HCT116 (cell line): ENCODE results near the gene F11.

Experiments
- ATF3 ChIP-seq: IDR thresholded peaks from 2 replicates; pipeline ENCODE4 v1.6.1; 2012
- CTCF ChIP-seq, 3 experiments: fragments of 200-600 bp in 1 of 3; sonication (generic) in 1 of 3; IDR thresholded peaks in 2 of 3; conservative IDR thresholded peaks in 1 of 3; 2 replicates each; pipeline ENCODE4 v1.5.1; 2012 to 2017; ENCODE audit warnings: low read depth in 2 of 3, low read length in 2 of 3, antibody characterized with exemption in 1 of 3, borderline replicate concordance in 1 of 3, control low read depth in 1 of 3, mild to moderate bottlenecking in 1 of 3, mixed read lengths in 1 of 3, mixed run types in 1 of 3, moderate library complexity in 1 of 3; ENCODE audit not compliant: insufficient read depth in 1 of 3
- EZH2 ChIP-seq: fragments of 200-600 bp; sonication (generic); IDR thresholded peaks from 2 replicates; pipeline ENCODE4 v1.6.1; 2017; ENCODE audit warnings: antibody characterized with exemption, mixed run types
- JUND ChIP-seq: IDR thresholded peaks from 2 replicates; pipeline ENCODE4 v1.6.1; 2012
- MAX ChIP-seq: IDR thresholded peaks from 2 replicates; pipeline ENCODE4 v1.6.1; 2012
- POLR2A ChIP-seq: IDR thresholded peaks from 2 replicates; pipeline ENCODE4 v1.7.0; 2011; ENCODE audit warnings: borderline replicate concordance; ENCODE audit not compliant: insufficient read depth, insufficient read length; ENCODE audit errors: extremely low read depth
- POLR2AphosphoS5 ChIP-seq: IDR thresholded peaks from 2 replicates; pipeline ENCODE4 v1.6.1; 2011; ENCODE audit warnings: mild to moderate bottlenecking, low read depth, low read length, moderate library complexity
- REST ChIP-seq: IDR thresholded peaks from 2 replicates; pipeline ENCODE4 v1.6.1; 2012; ENCODE audit warnings: low read depth
- SIN3A ChIP-seq: IDR thresholded peaks from 2 replicates; pipeline ENCODE4 v1.6.1; 2012; ENCODE audit warnings: low read depth
- YY1 ChIP-seq: IDR thresholded peaks from 2 replicates; pipeline ENCODE4 v1.6.1; 2011; ENCODE audit warnings: low read length, low read depth, moderate library complexity, mild to moderate bottlenecking; ENCODE audit not compliant: insufficient replicate concordance; ENCODE audit errors: extremely low read depth
- ZNF274 ChIP-seq: fragments of 200-500 bp; sonication (Bioruptor generic); IDR thresholded peaks from 2 replicates; pipeline ENCODE4 v1.6.1; 2014; ENCODE audit warnings: mild to moderate bottlenecking, low read depth, low read length, inconsistent platforms

GRCh38 chr4:186296481-186296880 lies 30.5 kb downstream of the F11 start:
- no peak for TF ChIP-seq EZH2
- TF ChIP-seq YY1, result no peak
- TF ChIP-seq CTCF (IDR thresholded peaks at IDR 0.05 in 2 of 3, conservative IDR thresholded peaks at IDR 0.05 in 1 of 3; ENCODE audit: borderline replicate concordance in 1 of 3, insufficient read depth in 1 of 3, low read depth in 2 of 3, low read length in 2 of 3), result no peak
- TF ChIP-seq ZNF274, result no peak
- TF ChIP-seq POLR2AphosphoS5, result no peak
- no peak for TF ChIP-seq MAX
- TF ChIP-seq ATF3, result no peak
- TF ChIP-seq JUND, result no peak
- TF ChIP-seq SIN3A, result no peak
- no peak for TF ChIP-seq REST
- TF ChIP-seq POLR2A, result no peak
